CD4-positive, alpha-beta memory T cell (primary cell): Measurements from ENCODE around the gene ERV3-1. TPM values are rescaled to one million over a fixed set of nuclear protein-coding genes. Genes with fewer than 3 reads are reported as not detected.
"Not testable (repeated sequence)": the region's sequence is repeated elsewhere in the genome, so short reads cannot be mapped to it uniquely, and the experiment has no call there.

Source experiments
- CTCF ChIA-PET: fragments of 350-600 bp; sonication (Branson Sonifier 250); formaldehyde crosslinking; loops from one replicate; lab custom pipeline; 2021; ENCODE audit warnings: inconsistent platforms; ENCODE audit not compliant: partially characterized antibody; lab: Charles Lee
- POLR2A ChIA-PET: fragments of 350-600 bp; sonication (Branson Sonifier 250); formaldehyde crosslinking; loops from one replicate; lab custom pipeline; 2021; ENCODE audit not compliant: partially characterized antibody; lab: Charles Lee
- DNase-seq, 5 donors: peaks; one replicate each; pipeline versions ENCODE4 v3.0.0 to v3.0.0-alpha.2; 2020 to 2022; ENCODE audit warnings: mixed read lengths in 1 of 5
- H3K27ac ChIP-seq: one replicate; pipeline ENCODE4 v1.7.0; 2013; ENCODE audit warnings: low read depth, low read length
- H3K27me3 ChIP-seq: 2 replicates; pipeline ENCODE4 v1.7.0; 2013; ENCODE audit warnings: mild to moderate bottlenecking, low read length, moderate library complexity; ENCODE audit not compliant: insufficient read depth
- H3K36me3 ChIP-seq: 2 replicates; pipeline ENCODE4 v1.7.0; 2013; ENCODE audit warnings: mild to moderate bottlenecking, low read length, moderate library complexity; ENCODE audit not compliant: insufficient read depth
- H3K4me1 ChIP-seq: 2 replicates; pipeline ENCODE4 v1.7.0; 2013; ENCODE audit warnings: mild to moderate bottlenecking, low read length, moderate library complexity; ENCODE audit not compliant: insufficient read depth
- H3K4me3 ChIP-seq, 2 donors: one replicate each; pipeline ENCODE4 v1.7.0; 2013; ENCODE audit warnings: low read length in 2 of 2, mild to moderate bottlenecking in 1 of 2
- H3K9me3 ChIP-seq, 2 donors: one replicate each; pipeline ENCODE4 v1.7.0; 2013; ENCODE audit warnings: low read length in 2 of 2, control low read depth in 1 of 2; ENCODE audit not compliant: control insufficient read depth in 1 of 2
- H3K27ac Mint-ChIP-seq, 7 donors: one replicate each; pipeline ENCODE4 v1.8.0; 2020 to 2021; ENCODE audit warnings: mixed read lengths in 7 of 7, mild to moderate bottlenecking in 6 of 7, inconsistent platforms in 3 of 7, moderate library complexity in 3 of 7
- H3K27me3 Mint-ChIP-seq, 2 donors: one replicate each; pipeline ENCODE4 v1.8.0; 2020 to 2021; ENCODE audit warnings: mixed read lengths in 2 of 2
- H3K36me3 Mint-ChIP-seq, 2 donors: one replicate each; pipeline ENCODE4 v1.8.0; 2020 to 2021; ENCODE audit warnings: mixed read lengths in 2 of 2, inconsistent platforms in 1 of 2, mild to moderate bottlenecking in 1 of 2
- H3K4me1 Mint-ChIP-seq, 4 donors: one replicate each; pipeline ENCODE4 v1.8.0; 2020 to 2021; ENCODE audit warnings: mixed read lengths in 4 of 4, mild to moderate bottlenecking in 1 of 4
- H3K4me3 Mint-ChIP-seq, 8 donors: one replicate each; pipeline ENCODE4 v1.8.0; 2020 to 2021; ENCODE audit warnings: mixed read lengths in 8 of 8, mild to moderate bottlenecking in 7 of 8, moderate library complexity in 6 of 8, inconsistent platforms in 3 of 8
- H3K9me3 Mint-ChIP-seq, 8 donors: one replicate each; pipeline ENCODE4 v1.8.0; 2020 to 2021; ENCODE audit warnings: mixed read lengths in 8 of 8, mild to moderate bottlenecking in 5 of 8, inconsistent platforms in 3 of 8, moderate library complexity in 1 of 8
- intact Hi-C: fragments of 100-400 bp; cut with micrococcal nuclease; formaldehyde crosslinking; loops from one replicate; pipeline ENCODE4 v1.15.1; 2023
- polyA plus RNA-seq, 2 donors: library from polyadenylated mRNA; unstranded; fragments of 300-500 nt; fragmentation: Illumina TruSeq; gene quantifications; one replicate each; pipeline ENCODE4 v1.2.3, GENCODE V29; 2021
- total RNA-seq, 2 experiments: library from RNA; stranded (reverse); gene quantifications; one replicate each; pipeline ENCODE4 v1.2.3, GENCODE V29; 2021

Gene ERV3-1
- total and polyA plus RNA-seq, 4 experiments from 2014 or later: 5.3 to 19.9 (median 14.1) TPM

DNA sequence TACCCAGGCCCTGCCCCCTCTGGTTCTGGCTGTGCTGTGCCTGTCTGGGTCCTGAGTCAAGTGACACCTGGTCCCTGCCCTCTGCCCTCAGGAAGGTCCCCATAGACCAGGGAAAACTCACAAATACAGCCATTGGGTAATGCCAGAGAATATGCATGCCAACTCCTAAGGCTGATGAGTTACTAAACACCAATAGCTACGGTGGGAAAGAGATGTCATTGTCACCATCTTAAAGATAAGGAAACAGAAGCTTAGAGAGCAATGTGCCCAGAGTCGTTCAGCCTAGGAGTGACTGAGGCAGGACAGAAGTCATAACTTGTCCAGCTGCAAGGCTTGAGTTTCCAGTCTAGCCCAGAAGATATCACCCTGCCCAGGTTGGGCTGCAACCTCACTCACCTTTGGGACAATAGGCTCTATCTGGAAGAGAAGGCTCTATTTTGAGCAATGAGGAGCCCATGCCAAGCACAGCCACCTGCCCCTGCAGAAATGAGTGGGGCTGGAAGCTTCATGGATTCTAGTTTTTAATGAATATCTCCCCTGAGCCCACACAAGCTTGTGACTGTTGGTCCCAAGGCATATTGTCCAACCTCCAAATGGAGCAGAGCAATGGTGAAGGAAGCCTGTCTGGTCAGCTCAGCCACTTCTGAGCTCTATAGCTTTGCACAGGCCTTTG lies 60.8 kb downstream of the ERV3-1 start:
- Mint-ChIP-seq H3K27ac (no peak overlapping the region), H3K4me3 (no peak overlapping the region), H3K4me1 (peaks cover 0 to 6% (median 1%) of the 10 kb centered on the region in 4 donors), H3K36me3 (no peaks in the 10 kb centered on the region), H3K9me3 (peaks cover 0 to 3% (median 0%) of the 10 kb centered on the region in 8 donors), H3K27me3 (peaks cover 25 to 40% of the 10 kb centered on the region in 2 donors)
- Histone ChIP-seq H3K27me3 (peaks cover 4% of the 10 kb centered on the region), H3K9me3 (no peaks in the 10 kb centered on the region), H3K4me3 (no peak overlapping the region), H3K4me1 (no peaks in the 10 kb centered on the region), H3K27ac (no peak overlapping the region), H3K36me3 (no peaks in the 10 kb centered on the region)
- CTCF ChIA-PET: interaction anchor here (0.9 kb wide), 1 partner anchor 31 kb away, joined by 3 read pairs; no protein-coding TSS in a partner anchor
- DNase-seq: no peak
- POLR2A ChIA-PET: no interaction called here
- intact Hi-C loops: no loop called here

DNA sequence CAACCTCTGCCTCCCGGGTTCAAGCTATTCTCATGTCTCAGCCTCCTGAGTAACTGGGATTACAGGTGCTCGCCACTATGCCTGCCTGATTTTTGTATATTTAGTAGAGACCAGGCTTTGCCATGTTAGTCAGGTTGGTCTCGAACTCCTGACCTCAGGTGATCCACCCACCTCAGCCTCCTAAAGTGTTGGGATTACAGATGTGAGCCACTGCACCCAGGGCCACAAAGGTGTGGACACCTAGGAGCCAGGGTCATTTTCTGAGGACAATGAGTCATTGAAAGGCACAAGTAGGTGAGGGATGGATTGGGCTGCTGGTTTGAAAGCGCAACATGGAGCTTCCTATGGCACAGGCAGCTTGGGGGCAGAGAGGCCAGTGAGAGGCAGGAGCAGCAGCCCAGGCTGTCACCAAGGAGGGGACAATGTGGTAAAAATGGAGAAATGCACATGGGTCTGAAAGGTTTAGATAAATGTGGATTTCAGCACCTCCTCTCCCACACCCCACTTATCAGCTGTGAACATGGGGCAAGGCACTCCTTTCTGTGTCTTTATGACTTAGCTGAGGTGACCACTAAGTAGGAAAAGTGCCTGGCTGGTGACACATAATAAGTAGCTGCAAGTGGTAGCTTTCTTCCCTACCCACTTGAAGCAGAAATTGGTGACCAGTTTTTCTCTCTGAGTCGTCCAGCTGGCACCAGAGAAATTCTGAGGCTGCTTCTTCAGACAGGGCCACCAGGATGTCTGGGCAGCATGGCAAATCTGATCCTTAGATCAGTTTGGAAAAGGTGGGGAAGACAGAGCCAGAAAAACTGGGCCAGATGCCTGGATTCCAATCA lies 61.6 kb downstream of the ERV3-1 start:
- H3K9me3 ChIP-seq, POLR2A ChIA-PET, H3K36me3 Mint-ChIP-seq, H3K27ac Mint-ChIP-seq, H3K9me3 Mint-ChIP-seq, H3K4me3 ChIP-seq, H3K27me3 ChIP-seq, H3K4me3 Mint-ChIP-seq, H3K4me1 ChIP-seq, H3K27ac ChIP-seq, H3K4me1 Mint-ChIP-seq, H3K36me3 ChIP-seq, DNase-seq, intact Hi-C loops: not testable (repeated sequence)
- H3K27me3 Mint-ChIP-seq: peaks cover 23 to 38% of the 10 kb centered on the region in 2 donors
- CTCF ChIA-PET: interaction anchor here (0.9 kb wide), 1 partner anchor 30 kb away, joined by 3 read pairs; no protein-coding TSS in a partner anchor

Other genes with a start within 250 kb of the ERV3-1 start
- 10 to 100 TPM; 12.1 to 14.3 TPM for gene ZNF138, start 212.3 kb downstream of the ERV3-1 start, total RNA-seq
- 10 to 100 TPM; 13.6 to 15.3 TPM for gene ZNF138, start 212.3 kb downstream of the ERV3-1 start, polyA plus RNA-seq
- 1 to 10 TPM; 8.3 to 8.9 TPM for gene ZNF273, start 103.4 kb downstream of the ERV3-1 start, total RNA-seq
- 1 to 10 TPM; 5.0 to 5.1 TPM for gene ZNF273, start 103.4 kb downstream of the ERV3-1 start, polyA plus RNA-seq
- gene ZNF117, start 15.7 kb downstream of the ERV3-1 start, total RNA-seq: 1 to 10 TPM; 5.2 to 5.3 TPM
- gene ZNF117, start 15.7 kb downstream of the ERV3-1 start, polyA plus RNA-seq: under 1 TPM; 0.78 to 0.84 TPM